ENCODE data around the gene PELI2.

PELI2 gene

GRCh38 chr14:56313789-56314188 lies 195.6 kb downstream of the PELI2 start:
- no peak for DNase-seq

- no peak for DNase-seq
These were observed 200.3 kb downstream of the PELI2 start for GRCh38 chr14:56318393-56319115.

- peak; percentile 49 for DNase-seq
These were observed 203.7 kb downstream of the PELI2 start for GRCh38 chr14:56321861-56322260.

- DNase-seq = peak; percentile 97
These were observed 204.3 kb downstream of the PELI2 start for GRCh38 chr14:56322531-56322930.

- peak; percentile 26 for DNase-seq
These were observed 206.2 kb downstream of the PELI2 start for GRCh38 chr14:56324454-56324853.

GRCh38 chr14:56324856-56325699 lies 206.9 kb downstream of the PELI2 start:
- no peak for DNase-seq

GRCh38 chr14:56328021-56328420 lies 209.8 kb downstream of the PELI2 start:
- no peak for DNase-seq

- no peak for DNase-seq
These were observed 213.5 kb downstream of the PELI2 start for GRCh38 chr14:56331592-56332216.

GRCh38 chr14:56333359-56334292 lies 215.4 kb downstream of the PELI2 start:
- no peak for DNase-seq

- DNase-seq = no peak
These were observed 216.2 kb downstream of the PELI2 start for GRCh38 chr14:56334458-56334857.

- no peak for DNase-seq
These were observed 220.5 kb downstream of the PELI2 start for GRCh38 chr14:56338674-56339073.

GRCh38 chr14:56339855-56340701 lies 221.9 kb downstream of the PELI2 start:
- DNase-seq = peak; percentile 71

- DNase-seq = no peak
These were observed 222.7 kb downstream of the PELI2 start for GRCh38 chr14:56340932-56341331.

GRCh38 chr14:56341766-56342493 lies 223.7 kb downstream of the PELI2 start:
- DNase-seq = no peak

GRCh38 chr14:56342494-56342942 lies 224.3 kb downstream of the PELI2 start:
- DNase-seq = no peak

- no peak for DNase-seq
These were observed 231.7 kb downstream of the PELI2 start for GRCh38 chr14:56349960-56350359.
